ENCODE results near the gene CALD1.

Gene CALD1

GRCh38 chr7:134902058-134902457 is 122.6 kb downstream of the CALD1 start:
- TF ChIP-seq, protein P1, sequence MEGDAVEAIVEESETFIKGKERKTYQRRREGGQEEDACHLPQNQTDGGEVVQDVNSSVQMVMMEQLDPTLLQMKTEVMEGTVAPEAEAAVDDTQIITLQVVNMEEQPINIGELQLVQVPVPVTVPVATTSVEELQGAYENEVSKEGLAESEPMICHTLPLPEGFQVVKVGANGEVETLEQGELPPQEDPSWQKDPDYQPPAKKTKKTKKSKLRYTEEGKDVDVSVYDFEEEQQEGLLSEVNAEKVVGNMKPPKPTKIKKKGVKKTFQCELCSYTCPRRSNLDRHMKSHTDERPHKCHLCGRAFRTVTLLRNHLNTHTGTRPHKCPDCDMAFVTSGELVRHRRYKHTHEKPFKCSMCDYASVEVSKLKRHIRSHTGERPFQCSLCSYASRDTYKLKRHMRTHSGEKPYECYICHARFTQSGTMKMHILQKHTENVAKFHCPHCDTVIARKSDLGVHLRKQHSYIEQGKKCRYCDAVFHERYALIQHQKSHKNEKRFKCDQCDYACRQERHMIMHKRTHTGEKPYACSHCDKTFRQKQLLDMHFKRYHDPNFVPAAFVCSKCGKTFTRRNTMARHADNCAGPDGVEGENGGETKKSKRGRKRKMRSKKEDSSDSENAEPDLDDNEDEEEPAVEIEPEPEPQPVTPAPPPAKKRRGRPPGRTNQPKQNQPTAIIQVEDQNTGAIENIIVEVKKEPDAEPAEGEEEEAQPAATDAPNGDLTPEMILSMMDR (conservative IDR thresholded peaks at IDR 0.05; ENCODE audit: low read depth), result no peak
- DNase-seq (ENCODE audit: low spot score), result no peak
- POLR2A ChIA-PET (ENCODE audit: low non-redundant PET), result no interaction called here
- CTCF ChIA-PET, result no interaction called here
- H3K27ac ChIP-seq, result no peak overlapping the region

- CTCF ChIA-PET, result no interaction called here
- DNase-seq (ENCODE audit: low spot score), result no peak
- TF ChIP-seq, protein P1 (conservative IDR thresholded peaks at IDR 0.05; ENCODE audit: low read depth), result no peak
- POLR2A ChIA-PET (ENCODE audit: low non-redundant PET), result no interaction called here
- no peak overlapping the region for H3K27ac ChIP-seq
Observed at GRCh38 chr7:134903073-134903790, 123.8 kb downstream of the CALD1 start.

DNA sequence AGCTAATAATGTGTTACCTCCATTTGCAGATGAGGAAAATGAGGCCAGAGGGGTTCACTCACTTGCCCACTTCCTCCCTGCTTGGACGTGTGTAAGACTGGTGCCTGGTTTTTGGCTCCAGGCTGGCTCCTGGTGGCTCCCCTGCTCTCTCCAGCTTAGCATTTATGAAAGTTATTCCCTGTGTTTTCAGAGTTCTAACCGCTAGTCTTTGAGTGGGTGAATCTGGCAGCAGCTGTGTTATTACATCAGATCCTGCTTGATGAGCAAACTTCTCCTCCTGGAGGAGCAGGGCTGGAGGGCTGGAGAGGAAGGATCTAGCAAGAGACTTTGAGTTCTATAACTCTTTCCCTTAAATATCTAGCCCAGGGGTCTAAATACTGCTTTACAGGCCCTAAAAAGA is 125.9 kb downstream of the CALD1 start:
- DNase-seq (ENCODE audit: low spot score), result no peak
- ChIA-PET POLR2A (ENCODE audit: low non-redundant PET) (no interaction called here), CTCF (interaction anchor here (1.1 kb wide), 1 partner anchor 272 kb away, joined by 3 read pairs; no protein-coding TSS in a partner anchor)
- no peak overlapping the region for H3K27ac ChIP-seq
- TF ChIP-seq, protein P1 (conservative IDR thresholded peaks at IDR 0.05; ENCODE audit: low read depth), result no peak

- TF ChIP-seq, protein P1 (conservative IDR thresholded peaks at IDR 0.05; ENCODE audit: low read depth), result no peak
- ChIA-PET CTCF (no interaction called here), POLR2A (ENCODE audit: low non-redundant PET) (no interaction called here)
- no peak overlapping the region for H3K27ac ChIP-seq
- DNase-seq (ENCODE audit: low spot score), result no peak
Observed at GRCh38 chr7:134907000-134907399, 127.6 kb downstream of the CALD1 start.

- TF ChIP-seq, protein P1 (conservative IDR thresholded peaks at IDR 0.05; ENCODE audit: low read depth), result no peak
- H3K27ac ChIP-seq, result no peak overlapping the region
- ChIA-PET POLR2A (ENCODE audit: low non-redundant PET) (no interaction called here), CTCF (no interaction called here)
- no peak for DNase-seq (ENCODE audit: low spot score)
Observed at GRCh38 chr7:134907639-134908038, 128.2 kb downstream of the CALD1 start.

GRCh38 chr7:134908289-134908688 is 128.9 kb downstream of the CALD1 start:
- CTCF ChIA-PET, result no interaction called here
- H3K27ac ChIP-seq, result no peak overlapping the region
- no peak for DNase-seq (ENCODE audit: low spot score)
- POLR2A ChIA-PET (ENCODE audit: low non-redundant PET), result no interaction called here
- TF ChIP-seq, protein P1 (conservative IDR thresholded peaks at IDR 0.05; ENCODE audit: low read depth), result no peak
